ENCODE results near the gene PCCA.

The PCCA gene

DNA sequence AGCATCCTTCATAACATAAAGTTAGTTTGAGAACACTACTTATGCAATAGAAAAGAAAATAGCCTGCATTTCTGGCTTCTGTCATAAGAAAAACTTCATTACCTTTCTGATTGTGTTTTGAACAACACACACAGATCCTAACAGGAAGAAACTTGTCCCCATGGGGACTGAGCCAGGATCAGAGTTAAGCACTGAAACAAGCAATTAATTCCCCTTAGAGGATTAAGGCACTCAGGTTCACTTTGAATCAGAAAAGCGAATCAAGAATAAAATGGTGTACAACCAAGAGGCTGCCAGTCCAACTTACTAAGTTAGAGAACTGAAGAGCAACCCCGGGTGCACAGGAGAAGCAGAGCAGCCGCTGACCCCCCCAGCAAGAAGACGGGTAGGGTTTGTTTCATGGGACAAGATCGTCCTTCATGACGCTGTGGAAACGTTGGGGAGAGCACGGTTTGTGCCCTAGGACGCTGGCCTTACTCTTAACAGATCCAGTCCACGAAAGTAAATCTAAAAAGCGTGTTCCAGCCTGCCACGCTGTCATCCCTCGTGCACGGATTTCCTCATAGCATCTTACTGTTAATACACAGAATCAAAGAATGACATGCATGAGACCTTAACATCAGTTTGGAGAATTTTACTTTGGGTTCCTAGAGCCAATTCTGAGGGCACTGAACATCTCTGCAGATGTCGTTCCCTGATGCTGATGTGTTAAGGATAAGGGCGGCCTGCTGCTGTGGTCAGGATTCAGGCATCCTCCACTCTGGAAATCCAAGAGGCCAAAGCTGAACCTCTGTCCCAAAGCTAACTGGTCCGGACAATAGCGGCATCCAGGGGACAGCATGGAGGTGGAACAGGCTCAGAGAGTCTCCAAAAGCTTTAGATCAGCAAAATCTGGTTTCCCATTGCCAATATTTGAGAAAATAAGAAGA lies 453.3 kb downstream of the PCCA start:
- H3K27me3 Mint-ChIP-seq: no peaks in the 10 kb centered on the region
- no peak for DNase-seq
- H3K9me3 Mint-ChIP-seq: no peaks in the 10 kb centered on the region
- no peaks in the 10 kb centered on the region for H3K4me1 Mint-ChIP-seq
- no peak overlapping the region for H3K4me3 Mint-ChIP-seq
- ATAC-seq: no peak
- H3K27ac Mint-ChIP-seq: no peak overlapping the region

DNA sequence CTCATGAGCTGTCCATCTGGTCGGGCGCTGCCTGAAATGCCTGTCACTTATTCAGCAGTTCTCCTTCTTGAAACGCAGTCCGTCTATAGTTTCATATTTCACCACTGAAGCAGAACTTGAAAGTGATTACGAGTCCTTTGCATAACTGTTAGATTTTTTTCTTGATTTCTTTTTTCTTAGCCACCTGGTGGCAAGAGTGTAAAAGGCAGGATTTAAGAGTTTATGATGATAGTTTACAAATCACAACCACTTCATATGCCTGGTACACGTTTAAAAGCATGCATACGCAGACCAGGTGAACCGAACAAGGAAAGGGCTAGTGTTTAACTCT lies 453.9 kb downstream of the PCCA start:
- DNase-seq (no peak), ATAC-seq (peak; percentile 69)
- Mint-ChIP-seq H3K4me1 (no peaks in the 10 kb centered on the region), H3K9me3 (no peaks in the 10 kb centered on the region), H3K27ac (no peak overlapping the region), H3K27me3 (no peaks in the 10 kb centered on the region), H3K4me3 (no peak overlapping the region)

DNA sequence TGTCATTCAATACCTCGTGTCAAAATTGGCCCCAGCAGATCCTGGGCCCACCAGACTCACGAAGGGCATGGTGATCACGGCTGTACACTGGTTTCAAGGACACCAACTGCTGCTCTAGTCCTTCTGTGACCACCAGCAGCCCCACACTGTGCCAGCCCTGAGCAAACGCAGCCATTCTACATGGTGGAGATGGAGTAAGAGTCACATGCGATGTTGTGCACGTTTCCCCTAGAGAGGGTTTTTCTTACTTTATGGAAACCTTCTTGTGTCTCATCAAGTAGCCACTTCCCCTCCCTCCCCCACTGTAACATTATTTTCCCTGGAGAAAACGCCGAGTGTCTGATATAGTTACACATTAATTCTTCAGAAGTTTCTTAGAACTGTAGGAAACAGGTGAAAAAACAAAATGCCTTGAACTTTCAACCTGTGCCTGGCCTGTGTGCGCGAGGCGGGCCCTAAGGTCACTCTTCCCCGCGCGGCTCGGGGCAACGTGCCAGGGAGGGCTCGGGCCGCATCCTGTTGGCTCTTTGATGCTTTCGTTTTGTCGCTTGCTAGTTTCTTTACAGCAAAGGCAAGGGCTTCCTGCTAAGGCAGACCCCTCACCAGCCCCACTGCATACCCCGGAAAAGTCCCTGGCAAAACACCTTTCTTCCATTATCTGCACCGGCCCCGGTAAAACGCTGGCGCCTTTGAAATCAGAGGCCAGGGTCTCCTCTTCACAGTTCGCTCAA lies 455.1 kb downstream of the PCCA start:
- Mint-ChIP-seq H3K27me3 (no peaks in the 10 kb centered on the region), H3K9me3 (no peaks in the 10 kb centered on the region), H3K4me3 (no peak overlapping the region), H3K27ac (no peak overlapping the region), H3K4me1 (no peaks in the 10 kb centered on the region)
- DNase-seq: no peak
- no peak for ATAC-seq

DNA sequence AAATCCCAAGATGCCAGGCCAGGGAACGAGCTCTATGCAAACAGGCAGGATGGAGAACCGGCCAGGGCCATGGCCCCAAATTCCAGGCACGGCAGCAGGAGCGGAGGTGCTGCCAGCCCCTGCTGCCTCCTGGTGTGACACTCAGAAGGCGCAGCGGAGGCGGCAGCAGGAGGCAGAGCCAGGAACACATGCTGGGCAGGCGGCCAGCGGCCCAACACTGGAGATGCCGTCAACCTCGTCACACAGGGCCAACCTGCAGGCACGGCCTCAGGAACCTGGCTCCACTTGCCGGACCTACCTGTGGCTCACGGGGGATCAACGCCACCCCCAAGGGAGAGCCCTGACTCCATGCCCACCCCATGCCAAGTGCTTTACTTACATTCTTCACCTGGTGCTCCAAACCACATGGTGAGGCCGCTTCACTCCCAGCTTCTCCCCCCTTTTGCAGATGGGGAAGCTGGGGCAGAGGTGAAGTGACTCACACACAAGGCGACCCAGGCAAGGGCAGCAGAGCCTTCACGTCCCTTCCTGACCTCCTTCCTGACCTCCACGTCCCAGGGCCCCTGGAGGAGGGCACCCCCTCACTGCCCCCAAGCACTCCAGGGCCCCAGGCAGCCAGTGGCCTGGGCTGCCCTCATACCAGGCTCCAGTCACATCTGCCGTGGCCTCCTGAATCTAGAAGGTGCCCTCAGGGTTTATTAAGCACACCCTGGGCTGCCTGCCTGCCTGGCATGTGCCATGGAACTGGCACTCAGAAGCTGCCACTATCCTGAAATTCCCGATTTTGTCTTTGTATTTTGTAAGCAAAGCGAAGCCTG lies 456.2 kb downstream of the PCCA start:
- H3K27me3 Mint-ChIP-seq: no peaks in the 10 kb centered on the region
- no peaks in the 10 kb centered on the region for H3K4me1 Mint-ChIP-seq
- H3K9me3 Mint-ChIP-seq: no peaks in the 10 kb centered on the region
- no peak overlapping the region for H3K27ac Mint-ChIP-seq
- H3K4me3 Mint-ChIP-seq: no peak overlapping the region
- no peak for DNase-seq
- ATAC-seq: no peak

DNA sequence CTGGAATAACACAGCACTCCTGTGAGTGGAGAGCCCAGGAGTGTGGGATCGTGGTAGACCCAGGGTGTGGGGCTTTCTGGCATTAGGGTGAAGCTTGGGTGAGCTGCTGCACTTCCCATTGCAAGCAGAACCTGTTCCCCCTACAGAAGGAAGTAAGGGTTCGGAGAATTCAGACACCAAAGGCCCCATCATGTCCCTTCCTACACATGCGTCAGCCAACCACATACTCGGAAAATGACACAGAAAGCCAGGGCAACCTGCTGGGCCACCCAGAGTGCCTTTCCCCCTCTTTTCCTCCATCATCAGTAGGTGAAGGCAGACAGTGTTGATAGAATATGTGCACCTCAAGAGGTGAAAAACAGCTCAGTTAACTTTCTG lies 456.8 kb downstream of the PCCA start:
- no peak for DNase-seq
- Mint-ChIP-seq H3K9me3 (no peaks in the 10 kb centered on the region), H3K27me3 (no peaks in the 10 kb centered on the region), H3K27ac (no peak overlapping the region), H3K4me1 (no peaks in the 10 kb centered on the region), H3K4me3 (no peak overlapping the region)
- no peak for ATAC-seq

DNA sequence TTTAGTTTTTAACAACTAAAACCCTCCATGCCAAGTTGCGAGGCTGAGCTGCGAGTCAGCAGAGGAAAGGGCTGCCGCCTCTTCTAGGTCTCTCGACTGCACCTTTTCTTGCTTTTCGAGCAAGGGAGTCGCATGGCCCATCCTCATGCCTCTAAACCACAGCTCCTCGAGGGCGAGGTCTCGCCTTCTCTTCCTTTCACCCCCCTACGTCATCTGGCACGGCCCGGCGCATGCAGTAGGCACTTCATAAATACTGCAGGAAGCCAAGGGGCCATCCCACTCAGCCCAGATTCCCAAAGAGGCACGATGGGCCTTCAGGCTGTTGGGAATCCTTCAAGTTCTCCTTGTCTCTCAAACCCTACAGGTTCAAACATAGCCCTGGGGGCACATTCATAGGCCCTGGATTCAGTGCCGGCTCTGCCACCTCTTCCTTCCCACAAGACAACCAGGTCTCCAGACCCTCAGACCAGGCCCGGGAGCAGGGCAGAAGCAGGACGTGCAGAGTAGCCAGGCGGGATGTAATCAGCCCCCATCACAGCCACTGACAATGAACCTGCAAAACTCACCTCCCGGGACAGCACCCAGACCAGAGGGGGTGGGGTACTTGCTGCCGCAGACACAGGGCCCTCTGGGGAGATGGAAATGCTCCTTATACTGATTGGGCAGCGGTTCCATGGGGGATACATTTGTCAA lies 458.0 kb downstream of the PCCA start:
- no peak for ATAC-seq

DNA sequence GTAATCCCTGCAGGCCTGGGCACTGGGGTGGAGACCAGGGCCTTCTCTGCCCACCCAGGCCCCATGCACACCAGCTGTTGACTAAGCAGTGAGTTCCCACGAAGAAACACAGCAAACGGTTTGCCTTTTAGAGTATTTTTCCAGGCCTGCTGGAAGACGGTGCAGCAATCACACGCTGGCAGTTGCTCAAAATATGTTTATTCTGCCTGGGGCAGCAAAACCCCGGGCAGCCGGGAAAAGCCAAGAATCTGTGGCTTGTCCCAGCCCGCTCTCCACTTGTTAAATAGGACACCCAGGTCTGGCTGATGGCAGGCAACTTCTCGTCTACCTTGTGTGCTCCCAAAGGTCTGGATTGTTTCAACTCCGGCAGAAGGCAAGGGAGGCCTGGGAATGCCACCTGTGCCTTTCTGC lies 458.9 kb downstream of the PCCA start:
- no peaks in the 10 kb centered on the region for H3K27me3 Mint-ChIP-seq
- no peak overlapping the region for H3K4me3 Mint-ChIP-seq
- no peak for DNase-seq
- ATAC-seq: no peak
- H3K4me1 Mint-ChIP-seq: no peaks in the 10 kb centered on the region
- H3K9me3 Mint-ChIP-seq: no peaks in the 10 kb centered on the region
- no peak overlapping the region for H3K27ac Mint-ChIP-seq

More for the DNA sequence above, 458.0 kb downstream of the PCCA start:
- H3K9me3 Mint-ChIP-seq: no peaks in the 10 kb centered on the region
- H3K4me1 Mint-ChIP-seq: no peaks in the 10 kb centered on the region
- H3K27me3 Mint-ChIP-seq: no peaks in the 10 kb centered on the region
- no peak overlapping the region for H3K27ac Mint-ChIP-seq
- no peak overlapping the region for H3K4me3 Mint-ChIP-seq
- DNase-seq: no peak

DNA sequence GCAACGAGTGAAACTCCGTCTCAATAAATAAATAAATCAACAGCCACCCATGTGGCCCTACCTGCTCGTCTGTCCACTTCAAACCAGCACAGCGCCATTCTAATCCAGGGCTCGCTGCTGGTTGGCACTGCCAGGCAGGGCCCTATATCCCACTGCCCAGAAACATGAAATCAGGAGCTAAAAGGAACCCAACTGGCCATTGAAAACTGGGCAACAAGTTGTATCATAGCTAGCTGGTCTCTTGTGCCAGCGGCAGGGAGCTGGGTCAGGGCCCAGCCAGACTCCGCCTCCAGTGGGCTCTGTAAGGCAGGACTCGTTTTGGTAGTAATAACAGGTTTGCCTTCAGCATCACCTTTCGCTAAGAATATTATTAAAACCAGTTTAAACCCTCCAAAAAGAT lies 460.4 kb downstream of the PCCA start:
- Mint-ChIP-seq H3K9me3 (no peaks in the 10 kb centered on the region), H3K27me3 (no peaks in the 10 kb centered on the region), H3K4me1 (no peaks in the 10 kb centered on the region), H3K4me3 (no peak overlapping the region), H3K27ac (no peak overlapping the region)
- ATAC-seq: no peak
- DNase-seq: no peak

DNA sequence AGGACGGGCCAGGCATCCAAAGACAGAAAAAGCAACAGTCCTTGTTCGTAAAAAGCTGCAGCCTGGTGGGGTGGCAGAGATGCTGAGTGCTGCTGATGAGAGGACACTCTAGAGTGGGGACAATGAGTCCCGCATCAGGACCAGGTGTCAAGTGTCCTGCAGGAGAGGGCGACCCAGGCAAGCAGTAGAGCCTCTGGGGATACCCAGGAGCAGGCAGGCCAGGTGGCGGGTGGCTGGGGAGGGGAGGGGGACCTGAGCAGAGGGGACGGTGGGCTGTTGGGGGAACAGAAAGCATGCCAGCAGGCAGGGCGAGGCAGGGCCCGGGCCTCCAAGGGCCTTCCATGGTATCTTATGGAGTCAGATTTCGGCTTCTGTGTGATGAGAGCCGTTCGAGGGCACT lies 463.9 kb downstream of the PCCA start:
- no peak overlapping the region for H3K27ac Mint-ChIP-seq
- no peaks in the 10 kb centered on the region for H3K27me3 Mint-ChIP-seq
- DNase-seq (no peak), ATAC-seq (no peak)
- H3K4me3 Mint-ChIP-seq: no peak overlapping the region
- no peaks in the 10 kb centered on the region for H3K9me3 Mint-ChIP-seq
- no peaks in the 10 kb centered on the region for H3K4me1 Mint-ChIP-seq

DNA sequence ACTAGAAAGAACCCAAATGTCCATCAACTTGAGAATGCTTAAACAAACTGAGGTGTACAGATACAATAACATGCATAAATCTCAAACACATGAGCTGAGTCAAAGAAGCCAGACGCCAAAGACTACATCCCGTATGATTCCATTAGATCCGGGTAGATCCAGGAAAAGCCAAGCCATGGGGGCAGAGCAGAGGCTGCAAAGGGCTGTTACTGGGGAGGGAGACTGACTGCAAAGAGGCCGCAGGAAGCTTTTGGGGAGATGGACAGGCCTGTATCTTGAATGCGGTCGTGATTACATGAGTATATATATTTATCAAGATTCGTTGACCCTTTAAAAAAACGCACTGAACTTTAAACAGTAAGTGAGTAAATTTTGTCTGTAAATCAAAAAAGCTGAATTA lies 471.0 kb downstream of the PCCA start:
- DNase-seq (no peak), ATAC-seq (no peak)
- Mint-ChIP-seq H3K4me1 (no peaks in the 10 kb centered on the region), H3K4me3 (no peak overlapping the region), H3K9me3 (no peaks in the 10 kb centered on the region), H3K27ac (no peak overlapping the region), H3K27me3 (no peaks in the 10 kb centered on the region)

DNA sequence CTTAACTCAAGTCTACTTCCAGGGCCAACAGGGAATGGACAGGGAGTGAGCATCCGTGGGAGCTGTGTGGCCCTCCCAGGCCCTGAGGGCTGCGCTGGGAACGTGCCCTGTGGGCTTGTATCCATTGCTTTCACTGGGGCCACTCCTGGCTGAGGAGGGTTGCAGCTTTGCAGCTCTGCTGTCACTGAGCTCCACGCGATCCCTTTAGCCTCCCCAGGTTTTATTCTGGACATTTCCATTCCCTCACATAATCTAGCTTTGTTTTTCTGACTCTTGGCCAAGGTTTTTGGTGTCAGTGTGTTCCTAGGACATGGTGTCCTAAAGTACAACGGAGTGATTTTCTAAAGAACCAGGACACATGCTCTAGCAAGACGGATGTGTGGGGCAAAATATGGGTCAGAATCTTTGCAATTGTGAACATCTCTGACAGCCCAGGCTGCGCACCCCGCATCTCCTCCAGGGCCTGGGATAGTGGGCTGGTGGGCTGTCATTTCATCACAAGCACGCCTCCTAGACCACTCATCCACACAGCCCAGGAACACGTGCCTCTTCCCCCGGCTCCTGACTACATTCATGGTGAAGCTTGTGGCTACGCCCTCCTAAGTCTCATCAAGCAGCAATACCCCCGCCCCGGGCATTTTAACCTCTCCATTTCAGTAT lies 471.7 kb downstream of the PCCA start:
- no peak overlapping the region for H3K27ac Mint-ChIP-seq
- no peak overlapping the region for H3K4me3 Mint-ChIP-seq
- DNase-seq (no peak), ATAC-seq (no peak)
- no peaks in the 10 kb centered on the region for H3K27me3 Mint-ChIP-seq
- no peaks in the 10 kb centered on the region for H3K9me3 Mint-ChIP-seq
- peaks cover 5% of the 10 kb centered on the region for H3K4me1 Mint-ChIP-seq

DNA sequence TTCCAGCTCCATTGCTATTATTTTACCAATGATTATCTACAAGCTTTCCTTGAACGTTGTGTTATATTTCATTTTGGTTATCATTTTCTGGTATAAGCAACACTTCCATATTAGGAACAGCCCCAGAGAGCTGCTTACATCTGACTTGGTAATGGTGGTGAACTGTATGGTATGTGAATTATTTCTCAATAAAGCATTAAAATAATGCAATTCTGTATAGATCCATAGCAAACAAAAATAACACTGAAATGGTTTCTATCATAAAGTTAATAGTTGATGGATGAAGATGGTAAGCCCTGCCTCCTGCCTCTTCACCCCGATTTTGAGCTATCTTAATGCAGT lies 472.2 kb downstream of the PCCA start:
- Mint-ChIP-seq H3K4me3 (no peak overlapping the region), H3K4me1 (peaks cover 6% of the 10 kb centered on the region), H3K9me3 (no peaks in the 10 kb centered on the region), H3K27ac (no peak overlapping the region), H3K27me3 (no peaks in the 10 kb centered on the region)
- no peak for ATAC-seq
- no peak for DNase-seq

DNA sequence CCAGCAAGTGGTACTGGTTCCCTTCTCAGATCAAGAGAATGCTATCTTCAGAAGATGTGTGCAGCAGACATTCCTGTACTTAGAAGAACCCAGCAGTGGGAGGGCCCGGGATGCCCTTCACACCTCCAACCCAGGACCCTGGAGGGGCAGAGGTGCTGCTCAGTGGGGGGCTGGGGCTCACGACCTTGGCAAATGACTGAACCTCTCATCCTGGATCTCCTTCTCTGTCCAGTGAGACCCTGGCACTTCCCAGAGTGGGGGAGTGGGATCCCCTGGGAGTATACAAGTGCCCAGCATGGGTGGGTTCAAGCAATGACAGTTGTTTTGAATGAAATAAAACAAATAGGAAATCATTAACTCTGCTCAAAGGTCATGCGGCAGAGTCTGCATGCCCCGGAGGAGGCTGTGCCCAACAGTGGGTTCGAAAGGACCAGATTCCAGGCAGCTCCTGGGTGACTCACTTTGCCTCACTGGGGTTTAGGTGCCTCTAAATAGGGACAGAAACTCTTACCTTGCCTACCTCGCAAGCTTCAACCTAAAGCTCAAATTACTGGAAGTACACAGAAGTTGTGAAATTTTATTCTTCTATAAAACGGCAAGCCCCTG lies 472.8 kb downstream of the PCCA start:
- Mint-ChIP-seq H3K4me3 (no peak overlapping the region), H3K27me3 (no peaks in the 10 kb centered on the region), H3K4me1 (peaks cover 6% of the 10 kb centered on the region), H3K27ac (no peak overlapping the region), H3K9me3 (no peaks in the 10 kb centered on the region)
- ATAC-seq (no peak), DNase-seq (no peak)

DNA sequence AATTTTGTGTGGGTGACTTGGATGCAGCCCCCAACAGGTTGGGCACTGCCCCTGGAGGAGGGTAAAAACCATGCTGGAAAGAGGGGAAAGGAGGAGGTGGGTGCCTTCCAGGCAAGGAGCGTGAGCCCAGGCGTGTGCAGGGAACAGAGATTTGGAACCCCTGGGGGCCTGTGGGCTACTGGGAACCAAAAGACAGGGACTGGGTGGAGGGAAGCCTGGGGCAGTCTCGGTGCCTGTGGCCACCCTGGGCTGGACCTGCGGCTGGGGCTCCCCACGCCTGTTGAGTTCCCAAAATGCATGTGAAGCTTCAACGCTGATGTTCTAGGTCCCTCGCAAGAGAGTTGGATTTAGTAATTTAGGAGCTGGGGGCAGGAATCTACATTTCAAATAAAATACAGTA lies 474.9 kb downstream of the PCCA start:
- ATAC-seq (no peak), DNase-seq (no peak)
- Mint-ChIP-seq H3K9me3 (no peaks in the 10 kb centered on the region), H3K27ac (no peak overlapping the region), H3K4me3 (no peak overlapping the region), H3K27me3 (no peaks in the 10 kb centered on the region), H3K4me1 (peaks cover 6% of the 10 kb centered on the region)
